Osteocyte (in vitro differentiated cells): Measurements from ENCODE around the gene SLC18A3. TPM values are rescaled to one million over a fixed set of nuclear protein-coding genes. Genes with fewer than 3 reads are reported as not detected.

ENCODE experiments used
- DNase-seq: peaks from one replicate; pipeline ENCODE4 v3.0.0; 2021; ENCODE audit warnings: mixed read lengths; ENCODE audit not compliant: unreplicated experiment; ENCODE audit errors: extremely low spot score
- H3K27ac Mint-ChIP-seq: one replicate; pipeline ENCODE4 v1.8.0; 2021; ENCODE audit warnings: mild to moderate bottlenecking, mixed read lengths; ENCODE audit not compliant: unreplicated experiment
- H3K27me3 Mint-ChIP-seq: one replicate; pipeline ENCODE4 v1.8.0; 2021; ENCODE audit warnings: mixed read lengths; ENCODE audit not compliant: unreplicated experiment
- H3K36me3 Mint-ChIP-seq: one replicate; pipeline ENCODE4 v1.8.0; 2021; ENCODE audit warnings: mixed read lengths; ENCODE audit not compliant: unreplicated experiment
- H3K4me1 Mint-ChIP-seq: one replicate; pipeline ENCODE4 v1.8.0; 2021; ENCODE audit warnings: mixed read lengths; ENCODE audit not compliant: unreplicated experiment
- H3K4me3 Mint-ChIP-seq: one replicate; pipeline ENCODE4 v1.8.0; 2021; ENCODE audit warnings: mild to moderate bottlenecking, moderate library complexity, mixed read lengths; ENCODE audit not compliant: unreplicated experiment
- H3K9me3 Mint-ChIP-seq: one replicate; pipeline ENCODE4 v1.8.0; 2021; ENCODE audit warnings: mixed read lengths; ENCODE audit not compliant: unreplicated experiment
- CTCF ChIP-seq: fragments of 200-600 bp; sonication (generic); IDR thresholded peaks from 2 replicates; pipeline ENCODE4 v1.5.0; 2021; ENCODE audit warnings: antibody characterized with exemption, mild to moderate bottlenecking, moderate library complexity
- total RNA-seq: library from RNA; stranded (reverse); gene quantifications from 2 replicates; pipeline ENCODE4 v1.2.1, GENCODE V29; 2021

The SLC18A3 gene
- total RNA-seq, 1 donor from 2014 or later = 0.32 TPM

GRCh38 chr10:49651039-49651835, 41.1 kb downstream of the SLC18A3 start:
- Mint-ChIP-seq H3K4me1 (peaks cover 5% of the 10 kb centered on the region), H3K36me3 (no peaks in the 10 kb centered on the region), H3K27ac (no peak overlapping the region), H3K27me3 (peaks cover 14% of the 10 kb centered on the region), H3K9me3 (no peaks in the 10 kb centered on the region), H3K4me3 (no peak overlapping the region)
- peak; percentile 70 for DNase-seq
- no peak for TF ChIP-seq CTCF

GRCh38 chr10:49651917-49652316, 41.8 kb downstream of the SLC18A3 start:
- TF ChIP-seq CTCF = no peak
- Mint-ChIP-seq H3K27me3 (peaks cover 21% of the 10 kb centered on the region), H3K9me3 (no peaks in the 10 kb centered on the region), H3K36me3 (no peaks in the 10 kb centered on the region), H3K27ac (no peak overlapping the region), H3K4me3 (no peak overlapping the region), H3K4me1 (peaks cover 5% of the 10 kb centered on the region)
- peak; percentile 60 for DNase-seq

- peak; percentile 70 for DNase-seq
- Mint-ChIP-seq H3K9me3 (no peaks in the 10 kb centered on the region), H3K36me3 (no peaks in the 10 kb centered on the region), H3K4me1 (peaks cover 5% of the 10 kb centered on the region), H3K27me3 (peaks cover 15% of the 10 kb centered on the region), H3K4me3 (no peak overlapping the region), H3K27ac (no peak overlapping the region)
- TF ChIP-seq CTCF = no peak
Measured at GRCh38 chr10:49652421-49653272, 42.5 kb downstream of the SLC18A3 start.

GRCh38 chr10:49653273-49653929, 43.3 kb downstream of the SLC18A3 start:
- DNase-seq = peak; percentile 56
- Mint-ChIP-seq H3K27ac (no peak overlapping the region), H3K27me3 (peaks cover 14% of the 10 kb centered on the region), H3K4me3 (no peak overlapping the region), H3K36me3 (no peaks in the 10 kb centered on the region), H3K9me3 (no peaks in the 10 kb centered on the region), H3K4me1 (peaks cover 5% of the 10 kb centered on the region)
- no peak for TF ChIP-seq CTCF
